PC-9 (cell line): Measurements from ENCODE around the gene CD68.

Experiments used
- CTCF ChIP-seq: fragments of 200-600 bp; sonication (generic); conservative IDR thresholded peaks from 2 replicates; pipeline ENCODE4 v1.6.1; 2017; ENCODE audit warnings: mixed run types, antibody characterized with exemption, mild to moderate bottlenecking, moderate library complexity
- EZH2 ChIP-seq: fragments of 200-600 bp; sonication (generic); IDR thresholded peaks from 2 replicates; pipeline ENCODE4 v1.8.0; 2017; ENCODE audit warnings: antibody characterized with exemption, low read depth

GRCh38 chr17:7575481-7575883, 4.0 kb upstream of the CD68 start:
- TF ChIP-seq CTCF: no peak
- no peak for TF ChIP-seq EZH2
